ENCODE data around the gene PAOX. TPM values are rescaled to one million over a fixed set of nuclear protein-coding genes. Genes with fewer than 3 reads are reported as not detected.

The PAOX gene
- total RNA-seq, 1 donor from 2014 or later, result 16.9 TPM

DNA sequence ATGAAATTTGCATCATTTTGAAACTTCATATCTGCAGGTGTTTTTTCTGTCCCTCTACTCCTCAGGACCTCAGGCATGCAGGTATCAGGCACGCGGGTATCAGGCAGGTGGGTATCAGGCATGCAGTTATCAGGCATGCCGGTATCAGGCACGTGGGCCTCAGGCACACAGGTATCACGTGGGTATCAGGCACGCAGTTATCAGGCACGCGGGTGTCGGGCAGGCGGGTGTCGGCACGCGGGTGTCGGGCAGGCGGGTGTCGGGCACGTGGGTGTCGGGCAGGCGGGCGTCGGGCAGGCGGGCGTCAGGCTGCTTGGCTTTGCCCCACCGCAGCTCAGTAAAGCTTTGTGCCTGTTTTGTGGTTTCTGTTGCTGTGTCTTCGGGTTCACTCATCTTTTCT lies 36.7 kb downstream of the PAOX start:
- H3K4me1 Mint-ChIP-seq, result peaks cover 2% of the 10 kb centered on the region
- H3K36me3 Mint-ChIP-seq (ENCODE audit: low read depth), result peaks cover 73% of the 10 kb centered on the region
- TF ChIP-seq, protein P1, sequence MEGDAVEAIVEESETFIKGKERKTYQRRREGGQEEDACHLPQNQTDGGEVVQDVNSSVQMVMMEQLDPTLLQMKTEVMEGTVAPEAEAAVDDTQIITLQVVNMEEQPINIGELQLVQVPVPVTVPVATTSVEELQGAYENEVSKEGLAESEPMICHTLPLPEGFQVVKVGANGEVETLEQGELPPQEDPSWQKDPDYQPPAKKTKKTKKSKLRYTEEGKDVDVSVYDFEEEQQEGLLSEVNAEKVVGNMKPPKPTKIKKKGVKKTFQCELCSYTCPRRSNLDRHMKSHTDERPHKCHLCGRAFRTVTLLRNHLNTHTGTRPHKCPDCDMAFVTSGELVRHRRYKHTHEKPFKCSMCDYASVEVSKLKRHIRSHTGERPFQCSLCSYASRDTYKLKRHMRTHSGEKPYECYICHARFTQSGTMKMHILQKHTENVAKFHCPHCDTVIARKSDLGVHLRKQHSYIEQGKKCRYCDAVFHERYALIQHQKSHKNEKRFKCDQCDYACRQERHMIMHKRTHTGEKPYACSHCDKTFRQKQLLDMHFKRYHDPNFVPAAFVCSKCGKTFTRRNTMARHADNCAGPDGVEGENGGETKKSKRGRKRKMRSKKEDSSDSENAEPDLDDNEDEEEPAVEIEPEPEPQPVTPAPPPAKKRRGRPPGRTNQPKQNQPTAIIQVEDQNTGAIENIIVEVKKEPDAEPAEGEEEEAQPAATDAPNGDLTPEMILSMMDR (IDR thresholded peaks at IDR 0.05), result no peak
- H3K27ac Mint-ChIP-seq, result no peak overlapping the region
- DNase-seq (no peak), ATAC-seq (ENCODE audit: low read depth) (no peak)
- intact Hi-C loops (cut with micrococcal nuclease), result no loop called here
- H3K4me3 Mint-ChIP-seq, result no peak overlapping the region
- H3K9me3 Mint-ChIP-seq, result peaks cover 19% of the 10 kb centered on the region
- POLR2A ChIA-PET, result no interaction called here
- CTCF ChIA-PET, result no interaction called here
- no peaks in the 10 kb centered on the region for H3K27me3 Mint-ChIP-seq

DNA sequence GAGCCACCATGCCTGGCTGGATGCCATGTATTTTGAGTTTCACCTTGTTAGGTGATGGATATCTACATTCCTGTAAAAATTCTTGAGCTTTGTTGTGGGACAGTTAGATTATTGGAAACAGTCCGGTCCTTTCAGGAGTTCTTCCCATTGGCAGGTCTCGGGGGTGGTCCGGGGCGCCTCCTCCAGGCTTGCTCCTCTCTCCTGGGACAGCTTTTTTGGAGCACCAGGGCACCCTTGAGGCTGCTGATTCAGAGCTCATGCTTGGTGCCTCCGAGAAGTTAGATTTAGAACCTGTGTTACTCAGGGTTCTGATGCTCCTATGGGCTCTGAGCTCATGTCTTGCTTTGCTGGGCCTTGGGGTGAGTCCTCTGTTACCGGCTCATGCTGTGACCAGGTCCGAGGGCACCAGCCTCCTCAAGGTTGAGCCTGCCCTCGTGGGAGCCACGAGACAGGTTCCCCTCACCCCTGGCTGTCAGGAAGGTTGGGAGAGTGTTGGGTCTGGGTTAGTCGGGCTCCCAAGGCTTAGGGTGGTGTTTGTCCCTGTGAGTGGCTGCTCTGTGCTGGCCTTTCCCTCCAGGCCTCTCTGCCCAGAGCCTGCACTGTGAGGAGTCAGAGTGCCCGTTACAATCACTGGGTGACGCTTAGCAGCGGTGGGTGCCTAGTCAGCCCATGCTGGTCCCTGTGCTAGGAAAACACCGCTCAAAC lies 39.4 kb downstream of the PAOX start:
- H3K27ac Mint-ChIP-seq, result no peak overlapping the region
- no peaks in the 10 kb centered on the region for H3K27me3 Mint-ChIP-seq
- H3K36me3 Mint-ChIP-seq (ENCODE audit: low read depth), result peaks cover 47% of the 10 kb centered on the region
- POLR2A ChIA-PET, result no interaction called here
- H3K9me3 Mint-ChIP-seq, result peaks cover 1% of the 10 kb centered on the region
- TF ChIP-seq, protein P1 (IDR thresholded peaks at IDR 0.05), result no peak
- ATAC-seq (ENCODE audit: low read depth) (no peak), DNase-seq (no peak)
- peaks cover under 1% of the 10 kb centered on the region for H3K4me1 Mint-ChIP-seq
- H3K4me3 Mint-ChIP-seq, result no peak overlapping the region
- CTCF ChIA-PET, result interaction anchor here (1.3 kb wide), 1 partner anchor 19 kb away, joined by 5 read pairs; no protein-coding TSS in a partner anchor
- intact Hi-C loops (cut with micrococcal nuclease), result no loop called here

DNA sequence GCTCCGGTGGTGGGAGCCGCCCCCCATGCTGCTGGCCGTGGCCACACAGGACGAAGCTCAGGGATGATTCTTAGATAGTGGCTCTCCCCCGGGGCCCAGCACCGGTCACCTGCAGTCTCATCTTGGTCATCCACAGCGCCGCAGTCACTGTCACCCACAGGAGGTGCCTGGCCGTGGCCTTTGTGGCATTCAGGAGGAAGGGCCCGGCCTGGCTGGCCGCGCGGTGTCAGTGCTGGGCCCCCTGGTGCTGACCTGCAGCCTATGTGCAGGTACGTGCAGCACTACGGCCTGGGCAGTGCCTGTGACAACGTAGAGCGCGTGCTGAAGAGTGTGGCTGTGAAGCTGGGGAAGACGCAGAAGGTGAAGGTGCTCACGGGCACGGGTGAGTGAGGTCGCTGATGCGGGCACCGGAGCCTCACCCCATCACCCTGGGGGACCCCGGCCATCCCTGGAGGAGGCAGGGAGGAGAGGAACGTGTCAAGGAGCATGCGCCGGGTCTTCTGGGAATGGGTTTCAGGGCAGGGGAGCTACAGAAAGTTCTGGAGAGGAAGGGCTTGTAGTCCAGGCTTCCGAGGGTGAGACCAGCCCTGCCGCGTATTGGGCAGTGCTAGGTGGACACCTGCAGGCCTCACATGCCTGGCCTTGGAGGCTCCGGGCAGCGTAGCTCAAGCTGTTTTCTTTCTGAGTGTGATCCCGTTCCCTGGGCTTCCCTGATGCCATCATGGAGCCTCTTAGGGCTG lies 40.3 kb downstream of the PAOX start:
- Mint-ChIP-seq H3K9me3 (no peaks in the 10 kb centered on the region), H3K4me3 (no peak overlapping the region), H3K27me3 (no peaks in the 10 kb centered on the region), H3K36me3 (ENCODE audit: low read depth) (peaks cover 44% of the 10 kb centered on the region), H3K4me1 (peaks cover 3% of the 10 kb centered on the region), H3K27ac (no peak overlapping the region)
- TF ChIP-seq, protein P1 (IDR thresholded peaks at IDR 0.05), result no peak
- intact Hi-C loops (cut with micrococcal nuclease), result no loop called here
- DNase-seq, result no peak
- ChIA-PET POLR2A (no interaction called here), CTCF (no interaction called here)
- no peak for ATAC-seq (ENCODE audit: low read depth)

DNA sequence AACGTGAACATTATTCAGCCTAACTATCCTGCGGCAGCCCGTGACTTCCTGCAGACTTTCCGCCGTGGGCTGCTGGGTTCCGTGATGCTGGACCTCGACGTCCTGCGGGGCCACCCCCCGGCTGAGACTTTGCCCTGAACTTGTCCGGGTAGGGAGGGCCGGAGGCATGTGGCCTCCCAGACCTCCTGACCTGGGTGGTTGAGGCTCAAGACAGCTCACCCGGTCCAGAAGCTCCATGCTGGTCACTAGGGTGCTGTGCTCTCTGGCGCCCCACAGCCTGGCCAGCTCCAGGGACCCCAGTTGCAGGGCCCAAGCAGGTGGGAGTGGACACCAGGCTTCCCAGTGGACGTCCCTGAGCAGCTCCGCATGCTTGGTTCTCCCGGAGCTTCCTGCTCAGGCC lies 41.0 kb downstream of the PAOX start:
- ATAC-seq (ENCODE audit: low read depth), result no peak
- intact Hi-C loops (cut with micrococcal nuclease), result no loop called here
- DNase-seq, result no peak
- no peaks in the 10 kb centered on the region for H3K27me3 Mint-ChIP-seq
- H3K36me3 Mint-ChIP-seq (ENCODE audit: low read depth), result peaks cover 40% of the 10 kb centered on the region
- no peak overlapping the region for H3K27ac Mint-ChIP-seq
- ChIA-PET CTCF (no interaction called here), POLR2A (no interaction called here)
- no peak overlapping the region for H3K4me3 Mint-ChIP-seq
- TF ChIP-seq, protein P1 (IDR thresholded peaks at IDR 0.05), result no peak
- H3K9me3 Mint-ChIP-seq, result no peaks in the 10 kb centered on the region
- H3K4me1 Mint-ChIP-seq, result peaks cover 3% of the 10 kb centered on the region

DNA sequence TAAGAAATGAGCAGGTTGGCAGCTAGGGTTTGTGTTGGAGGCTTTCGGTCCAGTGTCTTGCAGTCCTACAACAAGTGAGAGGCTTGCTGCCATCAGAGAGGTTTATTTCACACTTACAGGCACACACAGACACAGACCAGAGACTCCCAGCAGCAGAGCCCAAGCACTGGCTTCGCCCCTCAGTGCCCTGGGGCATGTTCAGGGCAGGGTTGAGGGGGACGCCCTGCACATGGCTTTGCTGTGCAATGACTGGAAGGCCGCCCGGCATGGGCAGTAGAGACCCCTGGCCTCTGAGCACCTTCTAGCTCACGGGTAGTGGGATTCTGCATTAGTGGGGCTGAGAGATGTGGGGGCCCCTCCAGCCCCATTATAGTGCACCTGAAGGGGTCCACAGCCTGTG lies 41.5 kb downstream of the PAOX start:
- POLR2A ChIA-PET, result no interaction called here
- no peak overlapping the region for H3K27ac Mint-ChIP-seq
- CTCF ChIA-PET, result no interaction called here
- peaks cover 3% of the 10 kb centered on the region for H3K4me1 Mint-ChIP-seq
- TF ChIP-seq, protein P1 (IDR thresholded peaks at IDR 0.05), result no peak
- no peaks in the 10 kb centered on the region for H3K9me3 Mint-ChIP-seq
- H3K27me3 Mint-ChIP-seq, result no peaks in the 10 kb centered on the region
- DNase-seq (no peak), ATAC-seq (ENCODE audit: low read depth) (no peak)
- peaks cover 35% of the 10 kb centered on the region for H3K36me3 Mint-ChIP-seq (ENCODE audit: low read depth)
- no peak overlapping the region for H3K4me3 Mint-ChIP-seq
- intact Hi-C loops (cut with micrococcal nuclease), result no loop called here
